Measurements from ENCODE around the gene MAPK12. TPM values are rescaled to one million over a fixed set of nuclear protein-coding genes. Genes with fewer than 3 reads are reported as not detected.

The MAPK12 gene
- total RNA-seq, 2 donors from 2014 or later: 13.2 to 14.7 TPM

- intact Hi-C loops (cut with DNase I): no loop called here
Observed at GRCh38 chr22:50226063-50226874, 35.2 kb downstream of the MAPK12 start.

GRCh38 chr22:50225200-50225969 lies 36.1 kb downstream of the MAPK12 start:
- ATAC-seq (no peak), DNase-seq (no peak)
- intact Hi-C loops (cut with DNase I): no loop called here

More at GRCh38 chr22:50226063-50226874, 35.2 kb downstream of the MAPK12 start:
- DNase-seq (no peak), ATAC-seq (no peak)

- intact Hi-C loops (cut with DNase I): no loop called here
- ATAC-seq (no peak), DNase-seq (no peak)
Observed at GRCh38 chr22:50224071-50224470, 37.4 kb downstream of the MAPK12 start.

- intact Hi-C loops (cut with DNase I): no loop called here
- no peak for ATAC-seq
- DNase-seq: no peak
Observed at GRCh38 chr22:50222508-50222907, 39.0 kb downstream of the MAPK12 start.

- DNase-seq: no peak
- intact Hi-C loops (cut with DNase I): no loop called here
- ATAC-seq: no peak
Observed at GRCh38 chr22:50221410-50222300, 39.8 kb downstream of the MAPK12 start.

GRCh38 chr22:50220603-50221409 lies 40.7 kb downstream of the MAPK12 start:
- intact Hi-C loops (cut with DNase I): no loop called here
- ATAC-seq (no peak), DNase-seq (no peak)

- intact Hi-C loops (cut with DNase I): no loop called here
- ATAC-seq (peak; percentile 1), DNase-seq (no peak)
Observed at GRCh38 chr22:50219800-50220602, 41.5 kb downstream of the MAPK12 start.

- peak; percentile 84 to 87 for ATAC-seq
- intact Hi-C loops (cut with DNase I): no loop called here
- peak; percentile 86 for DNase-seq
Observed at GRCh38 chr22:50218996-50219727, 42.3 kb downstream of the MAPK12 start.

GRCh38 chr22:50218153-50218995 lies 43.1 kb downstream of the MAPK12 start:
- intact Hi-C loops (cut with DNase I): no loop called here

GRCh38 chr22:50217543-50218152 lies 43.8 kb downstream of the MAPK12 start:
- no peak for ATAC-seq
- intact Hi-C loops (cut with DNase I): no loop called here
- no peak for DNase-seq

More at GRCh38 chr22:50218153-50218995, 43.1 kb downstream of the MAPK12 start:
- peak; percentile 36 for DNase-seq
- peak in 1 of 2 donors; percentile 1 for ATAC-seq

GRCh38 chr22:50216684-50217520 lies 44.6 kb downstream of the MAPK12 start:
- ATAC-seq: no peak
- intact Hi-C loops (cut with DNase I): no loop called here

GRCh38 chr22:50216055-50216683 lies 45.3 kb downstream of the MAPK12 start:
- intact Hi-C loops (cut with DNase I): no loop called here
- ATAC-seq: no peak
- DNase-seq: no peak

More at GRCh38 chr22:50216684-50217520, 44.6 kb downstream of the MAPK12 start:
- DNase-seq: no peak

- intact Hi-C loops (cut with DNase I): no loop called here
- ATAC-seq (no peak), DNase-seq (peak; percentile 38)
Observed at GRCh38 chr22:50215297-50216054, 46.0 kb downstream of the MAPK12 start.

- intact Hi-C loops (cut with DNase I): loop anchor here in 1 of 2 donors (5.0 kb wide), 1 partner anchor 66 kb away; no protein-coding TSS in a partner anchor
Observed at GRCh38 chr22:50213263-50213662, 48.2 kb downstream of the MAPK12 start.

More at GRCh38 chr22:50213263-50213662, 48.2 kb downstream of the MAPK12 start:
- ATAC-seq: no peak
- DNase-seq: no peak

Measured in left cardiac atrium (tissue), 4 donors.